GM12878 (cell line): ENCODE measurements around the gene B3GNT2. TPM values are rescaled to one million over a fixed set of nuclear protein-coding genes. Genes with fewer than 3 reads are reported as not detected.

ENCODE experiments used
- ATAC-seq: fragments of 200-7000 bp; cut with Tn5 transposase; 3 replicates; pipeline ENCODE4 v1.9.1; 2020; ENCODE audit warnings: mild to moderate bottlenecking, moderate library complexity
- BruUV-seq: library from RNA; stranded (reverse); fragments of 400-500 nt; replicated peaks from 2 replicates; lab custom pipeline; 2021; lab: Mats Ljungman, UMichigan
- CTCF ChIA-PET: fragments of 300-600 bp; sonication (Branson Sonifier 250); formaldehyde crosslinking; extraction: SDS; loops from one replicate; lab custom pipeline; 2021; ENCODE audit warnings: inconsistent platforms; lab: Yijun Ruan, JAX
- POLR2A ChIA-PET: fragments of 350-600 bp; formaldehyde crosslinking; extraction: SDS; loops from one replicate; lab custom pipeline; 2021; ENCODE audit warnings: inconsistent platforms; lab: Charles Lee
- RAD21 ChIA-PET: fragments of 300-600 bp; sonication (Branson Sonifier 250); formaldehyde crosslinking; loops from one replicate; lab custom pipeline; 2023; ENCODE audit warnings: antibody characterized with exemption; ENCODE audit not compliant: unreplicated experiment; lab: Charles Lee
- SMC1A ChIA-PET: fragments of 300-600 bp; sonication (Branson Sonifier 250); formaldehyde crosslinking; loops from one replicate; lab custom pipeline; 2023; ENCODE audit not compliant: unreplicated experiment, uncharacterized antibody; lab: Charles Lee
- DNase-seq: peaks from one replicate; pipeline ENCODE4 v3.0.0-alpha.2; 2011; ENCODE audit warnings: low read depth, low spot score
- FAIRE-seq: peaks from 3 replicates; lab custom pipeline; 2011; peaks lifted over from hg19 to GRCh38; lab: Jason Lieb, UNC
- H2AFZ ChIP-seq: 2 replicates; pipeline ENCODE4 v1.6.0; 2011; ENCODE audit warnings: low read depth, low read length, control low read depth; ENCODE audit not compliant: control insufficient read depth
- H3K27ac ChIP-seq: 2 replicates; pipeline ENCODE4 v1.5.1; 2011; ENCODE audit warnings: control low read depth; ENCODE audit not compliant: control insufficient read depth, insufficient read depth
- H3K27me3 ChIP-seq, 2 experiments: replicated peaks in 1 of 2; 2 replicates each; pipeline versions ENCODE4 v1.6.0 to v1.6.1; 2011; ENCODE audit warnings: low read length in 1 of 2; ENCODE audit not compliant: control insufficient read depth in 2 of 2, insufficient read depth in 2 of 2
- H3K36me3 ChIP-seq, 2 experiments: 2 replicates each; pipeline ENCODE4 v1.5.1; 2011; ENCODE audit warnings: low read length in 1 of 2; ENCODE audit not compliant: control insufficient read depth in 2 of 2, insufficient read depth in 2 of 2
- H3K4me1 ChIP-seq: 2 replicates; pipeline ENCODE4 v1.6.1; 2011; ENCODE audit warnings: mild to moderate bottlenecking, low read length, moderate library complexity, mixed read lengths; ENCODE audit not compliant: control insufficient read depth, insufficient read depth
- H3K4me2 ChIP-seq: 2 replicates; pipeline ENCODE4 v1.6.0; 2011; ENCODE audit warnings: control low read depth; ENCODE audit not compliant: control insufficient read depth, insufficient read depth
- H3K4me3 ChIP-seq: fragments of 200-600 bp; sonication (generic); 2 replicates; pipeline ENCODE4 v1.5.1; 2016
- H3K79me2 ChIP-seq: 2 replicates; pipeline ENCODE4 v1.6.0; 2011; ENCODE audit warnings: low read length; ENCODE audit not compliant: control insufficient read depth, insufficient read depth
- H3K9ac ChIP-seq: 2 replicates; pipeline ENCODE4 v1.8.0; 2011; ENCODE audit warnings: low read length, control low read depth, mixed read lengths; ENCODE audit not compliant: control insufficient read depth, insufficient read depth
- H3K9me3 ChIP-seq: replicated peaks from 3 replicates; pipeline ENCODE4 v1.5.1; 2011; ENCODE audit warnings: mild to moderate bottlenecking, low read length; ENCODE audit not compliant: control insufficient read depth, insufficient read depth
- H4K20me1 ChIP-seq: 2 replicates; pipeline ENCODE4 v1.6.0; 2011; ENCODE audit not compliant: control insufficient read depth, insufficient read depth
- HDAC6 ChIP-seq: fragments of 200-600 bp; sonication (generic); IDR thresholded peaks from one replicate; pipeline ENCODE4 v1.8.0; 2017; ENCODE audit warnings: antibody characterized with exemption; ENCODE audit not compliant: unreplicated experiment
- NKRF ChIP-seq: fragments of 450-650 bp; conservative IDR thresholded peaks from 2 replicates; pipeline ENCODE4 v1.6.1; 2017; ENCODE audit warnings: mild to moderate bottlenecking, moderate library complexity
- POLR2A ChIP-seq: IDR thresholded peaks from 2 replicates; pipeline ENCODE4 v1.6.1; 2011; ENCODE audit warnings: low read depth, mild to moderate bottlenecking, low read length
- POLR2AphosphoS5 ChIP-seq: IDR thresholded peaks from 2 replicates; pipeline ENCODE4 v1.6.1; 2011; ENCODE audit warnings: mild to moderate bottlenecking, low read length, inconsistent platforms
- whole genome bisulfite sequencing: methylation state at CpG from one replicate; pipeline ENCODE4 v1.1.6; 2016; ENCODE audit warnings: low lambda C conversion rate; ENCODE audit not compliant: insufficient replicate concordance, insufficient coverage; ENCODE audit errors: missing lambda C conversion rate; 5-methylcytosine and 5-hydroxymethylcytosine counted together
- in situ Hi-C: fragments of 300-500 bp; cut with MboI; formaldehyde crosslinking; loops from 9 replicates; pipeline ENCODE4 v1.14.3; 2018; ENCODE audit warnings: mixed read lengths
- intact Hi-C: fragments of 100-400 bp; cut with micrococcal nuclease; formaldehyde crosslinking; loops from one replicate; pipeline ENCODE4 v1.14.2; 2022; ENCODE audit not compliant: unreplicated experiment
- polyA plus RNA-seq, 11 experiments: library from polyadenylated mRNA; depleted of rRNA in 4 of 11; unstranded in 6 of 11; stranded (reverse) in 5 of 11; fragments of >200 nt; fragmentation: Nextera tagmentation in 4 of 11; fragmentation: Illumina TruSeq in 1 of 11; extraction: Ambion mirVana in 4 of 11; extraction: Trizol in 1 of 11; gene quantifications; 1 replicate in 1 of 11; 2 replicates in 10 of 11; pipeline versions ENCODE4 v1.2.1 to v1.2.3, GENCODE V29; 2011 to 2016; ENCODE audit warnings: inconsistent platforms in 2 of 11, missing spikeins in 2 of 11, low read depth in 1 of 11
- total RNA-seq, 4 experiments: library from RNA; depleted of rRNA in 3 of 4; stranded (reverse); fragments of >200 nt in 3 of 4; fragmentation: Illumina TruSeq in 1 of 4; extraction: Trizol in 1 of 4; gene quantifications; 2 replicates each; pipeline versions ENCODE4 v1.2.1 to v1.2.3, GENCODE V29; 2013 to 2021

The B3GNT2 gene
- total and polyA plus RNA-seq, 10 of the 15 experiments (the other 5 are each of a cell fraction or from before 2014, with no cell fraction given), result 19.7 to 103 (median 76.3) TPM

DNA sequence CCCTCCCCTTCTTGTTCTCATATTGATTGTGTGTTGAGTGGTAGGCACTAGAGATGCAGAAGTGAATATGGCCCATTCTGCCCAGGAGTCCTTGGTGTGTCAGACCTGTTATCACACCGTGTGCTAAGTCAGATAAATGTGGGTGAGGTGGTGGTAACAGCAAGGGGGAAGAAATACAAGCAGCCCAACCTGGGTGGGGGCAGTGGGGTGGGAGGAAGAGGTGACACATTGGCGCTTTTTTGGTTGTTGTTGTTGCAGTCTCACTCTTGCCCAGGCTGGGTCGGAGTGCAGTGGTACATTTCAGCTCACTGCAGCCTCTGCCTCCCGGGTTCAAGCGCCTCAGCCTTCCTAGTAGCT, 12.8 kb downstream of the B3GNT2 start:
- intact Hi-C loops, result no loop called here
- H3K4me1 ChIP-seq, result peaks cover 12% of the 10 kb centered on the region; the same call in 1 of the 2 replicates
- peak overlapping the region; percentile 31; the same call in 1 of the 2 replicates for H3K4me3 ChIP-seq
- H3K27ac ChIP-seq, result 0 out of 2 replicates have a peak overlapping the region, but pooled peaks have one; percentile 2
- ChIA-PET CTCF (interaction anchor here (1.1 to 2.2 kb wide), 3 partner anchors 9 to 58 kb away, joined by 3 to 13 read pairs (median 4); no protein-coding TSS in a partner anchor), RAD21 (interaction anchor here (1.0 to 2.0 kb wide), 4 partner anchors 9 to 100 kb away, joined by 3 to 12 read pairs (median 6); no protein-coding TSS in a partner anchor), SMC1A (interaction anchor here (0.6 to 3.0 kb wide), 10 partner anchors 8 to 202 kb away, joined by 3 to 11 read pairs (median 4); no protein-coding TSS in a partner anchor), POLR2A (interaction anchor here (1.9 kb wide), 1 partner anchor 9 kb away, joined by 7 read pairs; no protein-coding TSS in a partner anchor)
- no peak overlapping the region for H2AFZ ChIP-seq
- ATAC-seq, result peak; percentile 40
- no peaks in the 10 kb centered on the region for H3K9me3 ChIP-seq
- H3K27me3 ChIP-seq, result no peaks in the 10 kb centered on the region
- H3K9ac ChIP-seq, result no peak overlapping the region
- in situ Hi-C loops, result loop anchor here (10.0 kb wide), 2 partner anchors 206 to 214 kb away; no protein-coding TSS in a partner anchor
- H3K79me2 ChIP-seq, result peaks cover 100% of the 10 kb centered on the region
- peaks cover 55% of the 10 kb centered on the region for H4K20me1 ChIP-seq
- peak; percentile 18 for FAIRE-seq
- no peak for DNase-seq
- WGBS, result 78% methylated on average over 5 of the region's 5 CpGs
- peaks cover 20 to 31% of the 10 kb centered on the region in 2 experiments for H3K36me3 ChIP-seq
- H3K4me2 ChIP-seq, result peak overlapping the region; percentile 17; the same call in 1 of the 2 replicates
- BruUV-seq, result no TSS peak
- TF ChIP-seq HDAC6 (no peak), POLR2A (peak; percentile 23; the same call in 1 of the 2 replicates)

DNA sequence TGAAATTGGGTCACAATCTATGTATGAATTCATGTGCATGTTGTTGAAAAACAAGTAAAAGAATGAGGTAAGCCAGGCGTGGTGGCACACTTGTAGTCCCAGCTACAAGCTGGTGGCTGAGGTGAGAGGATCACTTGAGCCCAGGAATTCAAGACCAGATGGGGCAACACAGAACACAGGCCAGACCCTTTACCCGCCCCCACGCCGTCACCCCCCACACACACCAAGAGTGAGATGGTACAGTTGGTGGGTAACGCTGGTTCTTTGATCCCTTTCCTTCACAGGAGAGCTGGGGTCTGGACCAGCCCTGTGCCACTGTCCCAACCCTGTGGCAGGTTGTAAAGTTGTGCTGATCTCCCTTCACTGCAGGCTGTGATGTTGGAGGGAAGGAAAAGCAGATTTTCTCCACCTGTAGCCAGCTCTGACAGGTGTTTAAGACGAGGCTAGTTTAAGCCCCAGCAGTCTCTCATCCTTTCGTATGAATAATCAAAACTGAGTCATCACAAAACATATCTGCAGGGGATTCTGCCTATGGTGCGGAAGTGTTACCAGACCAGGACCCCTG, 13.6 kb downstream of the B3GNT2 start:
- peaks cover 57% of the 10 kb centered on the region for H4K20me1 ChIP-seq
- ChIA-PET POLR2A (interaction anchor here (0.7 to 1.9 kb wide), 3 partner anchors 9 to 198 kb away, joined by 3 to 7 read pairs (median 3); no protein-coding TSS in a partner anchor), SMC1A (interaction anchor here (0.6 to 3.0 kb wide), 10 partner anchors 8 to 201 kb away, joined by 3 to 11 read pairs (median 4); no protein-coding TSS in a partner anchor)
- no peak overlapping the region for H3K9ac ChIP-seq
- intact Hi-C loops, result no loop called here
- peak overlapping the region; percentile 2; the same call in 1 of the 2 replicates for H3K27ac ChIP-seq
- TF ChIP-seq POLR2AphosphoS5, result peak; percentile 64; the same call in 1 of the 2 replicates
- TF ChIP-seq POLR2A, result peak; percentile 50; the same call in 1 of the 2 replicates
- no peak for TF ChIP-seq NKRF
- TF ChIP-seq, all 136 proteins: peak for 2
- Histone ChIP-seq H3K79me2 (peaks cover 100% of the 10 kb centered on the region), H3K4me1 (peaks cover 20% of the 10 kb centered on the region), H3K4me3 (no peak overlapping the region), H2AFZ (no peak overlapping the region), H3K4me2 (no peak overlapping the region), H3K36me3 (peaks cover 25 to 38% of the 10 kb centered on the region in 2 experiments), H3K9me3 (no peaks in the 10 kb centered on the region), H3K27me3 (no peaks in the 10 kb centered on the region)
- FAIRE-seq, result no peak
- in situ Hi-C loops, result loop anchor here (10.0 kb wide), 2 partner anchors 205 to 215 kb away; no protein-coding TSS in a partner anchor
- BruUV-seq, result no TSS peak
- peak; percentile 6 for ATAC-seq
- no peak for DNase-seq
- ChIA-PET RAD21 (interaction anchor here (0.6 to 2.0 kb wide), 5 partner anchors 9 to 198 kb away, joined by 3 to 12 read pairs (median 4); no protein-coding TSS in a partner anchor), CTCF (interaction anchor here (1.1 to 2.2 kb wide), 3 partner anchors 9 to 57 kb away, joined by 3 to 13 read pairs (median 4); no protein-coding TSS in a partner anchor)
- WGBS, result 77% methylated on average over 8 of the region's 8 CpGs
